ENCODE measurements around the gene UPF2. TPM values are rescaled to one million over a fixed set of nuclear protein-coding genes. Genes with fewer than 3 reads are reported as not detected.
A peak's percentile ranks its signal among the peaks of the same experiment; 100 is the strongest.
"Not testable (repeated sequence)": the region's sequence is repeated elsewhere in the genome, so short reads cannot be mapped to it uniquely, and the experiment has no call there.

Gene UPF2
- total RNA-seq, result 16.4 TPM
- long read RNA-seq, partial matches to known transcripts, result 2 of 3 reads
- long read RNA-seq, other reads (novel, unspliced or antisense), result 1 of 3 reads

- DNase-seq (ENCODE audit: low spot score), result peak; percentile 99
These were observed at the start of gene UPF2 for GRCh38 chr10:12042797-12043651. Gene UPF2, minus strand, starts transcription at chr10:12042809. Its CDS starts 7,386 bp downstream, at chr10:12035423.

- DNase-seq (ENCODE audit: low spot score), result no peak
These were observed 48.8 kb upstream of the UPF2 start for GRCh38 chr10:12091421-12091820.

- DNase-seq (ENCODE audit: low spot score), result no peak
These were observed 46.3 kb upstream of the UPF2 start for GRCh38 chr10:12088919-12089318.

GRCh38 chr10:12081879-12082557 lies 39.4 kb upstream of the UPF2 start:
- no peak for DNase-seq (ENCODE audit: low spot score)

GRCh38 chr10:12081470-12081869 lies 38.9 kb upstream of the UPF2 start:
- no peak for DNase-seq (ENCODE audit: low spot score)

- DNase-seq (ENCODE audit: low spot score), result no peak
These were observed 35.1 kb upstream of the UPF2 start for GRCh38 chr10:12077580-12078180.

- DNase-seq (ENCODE audit: low spot score), result no peak
These were observed 30.9 kb upstream of the UPF2 start for GRCh38 chr10:12073526-12073925.

GRCh38 chr10:12071441-12071840 lies 28.8 kb upstream of the UPF2 start:
- DNase-seq (ENCODE audit: low spot score), result not testable (repeated sequence)

GRCh38 chr10:12068449-12069269 lies 26.1 kb upstream of the UPF2 start, which contains the start of gene DHTKD1:
Gene DHTKD1, plus strand, starts transcription at chr10:12068954. Its CDS starts 80 bp downstream, at chr10:12069034.
- peak; percentile 100 for DNase-seq (ENCODE audit: low spot score)

- DNase-seq (ENCODE audit: low spot score), result no peak
These were observed 24.7 kb upstream of the UPF2 start for GRCh38 chr10:12067336-12067735.

- peak; percentile 45 for DNase-seq (ENCODE audit: low spot score)
These were observed 20.8 kb upstream of the UPF2 start for GRCh38 chr10:12063483-12063818.

GRCh38 chr10:12062754-12063482 lies 20.3 kb upstream of the UPF2 start:
- peak; percentile 26 for DNase-seq (ENCODE audit: low spot score)

GRCh38 chr10:12061124-12061523 lies 18.5 kb upstream of the UPF2 start:
- DNase-seq (ENCODE audit: low spot score), result no peak

GRCh38 chr10:12056748-12057147 lies 14.1 kb upstream of the UPF2 start:
- no peak for DNase-seq (ENCODE audit: low spot score)

- no peak for DNase-seq (ENCODE audit: low spot score)
These were observed 13.1 kb upstream of the UPF2 start for GRCh38 chr10:12055732-12056131.

- DNase-seq (ENCODE audit: low spot score), result no peak
These were observed 8.6 kb upstream of the UPF2 start for GRCh38 chr10:12051241-12051640.

- DNase-seq (ENCODE audit: low spot score), result no peak
These were observed 7.9 kb upstream of the UPF2 start for GRCh38 chr10:12050528-12050927.

GRCh38 chr10:12048547-12048946 lies 5.9 kb upstream of the UPF2 start:
- DNase-seq (ENCODE audit: low spot score), result no peak

GRCh38 chr10:12045596-12045995 lies 3.0 kb upstream of the UPF2 start:
- no peak for DNase-seq (ENCODE audit: low spot score)

- DNase-seq (ENCODE audit: low spot score), result peak; percentile 90
These were observed 206 bp downstream of the UPF2 start for GRCh38 chr10:12042409-12042796.

Data from mesenteric fat pad (tissue), 1 donor.